Right kidney (tissue), 9 donors: Measurements from ENCODE around the gene OCIAD1.
"Not testable (repeated sequence)": the region's sequence is repeated elsewhere in the genome, so short reads cannot be mapped to it uniquely, and the experiment has no call there.

ENCODE experiments used
- DNase-seq: peaks from one replicate; pipeline ENCODE4 v3.0.0-alpha.2; 2016
- long read RNA-seq, 8 donors: transcript quantifications; one replicate each; lab custom pipeline, GENCODE V29; 2026

Gene OCIAD1
- long read RNA-seq, donor 1, transcript OCIAD1-206 (2 exons, 1,916 nt), result minor isoform, 8 of 111 reads
- long read RNA-seq, donor 1, transcript OCIAD1-202 (9 exons, 1,594 nt), result minor isoform, 19 of 111 reads
- long read RNA-seq, donor 1, transcript OCIAD1-201 (9 exons, 1,414 nt), result major isoform, 58 of 111 reads
- long read RNA-seq, donor 1, transcript OCIAD1-222 (7 exons, 688 nt), result minor isoform, 14 of 111 reads
- long read RNA-seq, donor 1, partial matches to known transcripts, result 7 of 111 reads
- long read RNA-seq, donor 1, other reads (novel, unspliced or antisense), result 0 of 111 reads
- long read RNA-seq, donor 2, transcript OCIAD1-201 (9 exons, 1,414 nt), result major isoform, 29 of 49 reads
- long read RNA-seq, donor 2, transcript OCIAD1-222 (7 exons, 688 nt), result minor isoform, 7 of 49 reads
- long read RNA-seq, donor 2, transcript OCIAD1-202 (9 exons, 1,594 nt), result minor isoform, 7 of 49 reads
- long read RNA-seq, donor 2, partial matches to known transcripts, result 0 of 49 reads
- long read RNA-seq, donor 2, other reads (novel, unspliced or antisense), result 0 of 49 reads
- long read RNA-seq, donor 3, transcript OCIAD1-201 (9 exons, 1,414 nt), result major isoform, 17 of 38 reads
- long read RNA-seq, donor 3, transcript OCIAD1-202 (9 exons, 1,594 nt), result minor isoform, 6 of 38 reads
- long read RNA-seq, donor 3, transcript OCIAD1-206 (2 exons, 1,916 nt), result minor isoform, 6 of 38 reads
- long read RNA-seq, donor 3, transcript OCIAD1-222 (7 exons, 688 nt), result minor isoform, 7 of 38 reads
- long read RNA-seq, donor 3, partial matches to known transcripts, result 0 of 38 reads
- long read RNA-seq, donor 3, other reads (novel, unspliced or antisense), result 0 of 38 reads
- long read RNA-seq, donor 4, transcript OCIAD1-201 (9 exons, 1,414 nt), result major isoform, 33 of 90 reads
- long read RNA-seq, donor 4, transcript OCIAD1-202 (9 exons, 1,594 nt), result minor isoform, 7 of 90 reads
- long read RNA-seq, donor 4, transcript OCIAD1-206 (2 exons, 1,916 nt), result minor isoform, 18 of 90 reads
- long read RNA-seq, donor 4, transcript OCIAD1-222 (7 exons, 688 nt), result minor isoform, 12 of 90 reads
- long read RNA-seq, donor 4, partial matches to known transcripts, result 12 of 90 reads
- long read RNA-seq, donor 4, other reads (novel, unspliced or antisense), result 0 of 90 reads
- long read RNA-seq, donor 5, transcript OCIAD1-202 (9 exons, 1,594 nt), result minor isoform, 15 of 93 reads
- long read RNA-seq, donor 5, transcript OCIAD1-222 (7 exons, 688 nt), result minor isoform, 10 of 93 reads
- long read RNA-seq, donor 5, transcript OCIAD1-201 (9 exons, 1,414 nt), result major isoform, 53 of 93 reads
- long read RNA-seq, donor 5, partial matches to known transcripts, result 6 of 93 reads
- long read RNA-seq, donor 5, other reads (novel, unspliced or antisense), result 0 of 93 reads
- long read RNA-seq, donor 6, transcript OCIAD1-201 (9 exons, 1,414 nt), result major isoform, 24 of 50 reads
- long read RNA-seq, donor 6, transcript OCIAD1-202 (9 exons, 1,594 nt), result minor isoform, 7 of 50 reads
- long read RNA-seq, donor 6, transcript OCIAD1-222 (7 exons, 688 nt), result minor isoform, 12 of 50 reads
- long read RNA-seq, donor 6, partial matches to known transcripts, result 0 of 50 reads
- long read RNA-seq, donor 6, other reads (novel, unspliced or antisense), result 0 of 50 reads
- long read RNA-seq, donor 7, transcript OCIAD1-206 (2 exons, 1,916 nt), result minor isoform, 6 of 117 reads
- long read RNA-seq, donor 7, transcript OCIAD1-201 (9 exons, 1,414 nt), result major isoform, 59 of 117 reads
- long read RNA-seq, donor 7, transcript OCIAD1-222 (7 exons, 688 nt), result minor isoform, 17 of 117 reads
- long read RNA-seq, donor 7, transcript OCIAD1-202 (9 exons, 1,594 nt), result minor isoform, 13 of 117 reads
- long read RNA-seq, donor 7, partial matches to known transcripts, result 19 of 117 reads
- long read RNA-seq, donor 7, other reads (novel, unspliced or antisense), result 0 of 117 reads
- long read RNA-seq, donor 8, transcript OCIAD1-206 (2 exons, 1,916 nt), result minor isoform, 6 of 94 reads
- long read RNA-seq, donor 8, transcript OCIAD1-222 (7 exons, 688 nt), result minor isoform, 11 of 94 reads
- long read RNA-seq, donor 8, transcript OCIAD1-202 (9 exons, 1,594 nt), result minor isoform, 12 of 94 reads
- long read RNA-seq, donor 8, transcript OCIAD1-201 (9 exons, 1,414 nt), result major isoform, 48 of 94 reads
- long read RNA-seq, donor 8, partial matches to known transcripts, result 12 of 94 reads
- long read RNA-seq, donor 8, other reads (novel, unspliced or antisense), result 0 of 94 reads

GRCh38 chr4:48830706-48831531, at the start of gene OCIAD1:
OCIAD1 (plus strand) TSS chr4:48831088; CDS start chr4:48832625, 1,537 bp downstream.
- peak; percentile 92 for DNase-seq

- no peak for DNase-seq
Observed at GRCh38 chr4:48781968-48782367, 48.9 kb upstream of the OCIAD1 start.

GRCh38 chr4:48785302-48785701, 45.6 kb upstream of the OCIAD1 start:
- no peak for DNase-seq

GRCh38 chr4:48786549-48786948, 44.3 kb upstream of the OCIAD1 start:
- no peak for DNase-seq

GRCh38 chr4:48787056-48787455, 43.8 kb upstream of the OCIAD1 start:
- DNase-seq, result no peak

GRCh38 chr4:48790561-48790960, 40.3 kb upstream of the OCIAD1 start:
- no peak for DNase-seq

- DNase-seq, result no peak
Observed at GRCh38 chr4:48791313-48791712, 39.6 kb upstream of the OCIAD1 start.

GRCh38 chr4:48792348-48793006, 38.4 kb upstream of the OCIAD1 start:
- no peak for DNase-seq

GRCh38 chr4:48795108-48795507, 35.8 kb upstream of the OCIAD1 start:
- no peak for DNase-seq

- no peak for DNase-seq
Observed at GRCh38 chr4:48796191-48796926, 34.5 kb upstream of the OCIAD1 start.

GRCh38 chr4:48796927-48797679, 33.8 kb upstream of the OCIAD1 start:
- no peak for DNase-seq

- DNase-seq, result no peak
Observed at GRCh38 chr4:48798117-48798516, 32.8 kb upstream of the OCIAD1 start.

- no peak for DNase-seq
Observed at GRCh38 chr4:48799157-48799556, 31.7 kb upstream of the OCIAD1 start.

- not testable (repeated sequence) for DNase-seq
Observed at GRCh38 chr4:48800155-48800554, 30.7 kb upstream of the OCIAD1 start.

GRCh38 chr4:48801016-48801715, 29.7 kb upstream of the OCIAD1 start:
- no peak for DNase-seq

- DNase-seq, result no peak
Observed at GRCh38 chr4:48804584-48805301, 26.1 kb upstream of the OCIAD1 start.
